Esophagus muscularis mucosa (tissue), 4 donors: ENCODE results near the gene PGM2. TPM values are rescaled to one million over a fixed set of nuclear protein-coding genes. Genes with fewer than 3 reads are reported as not detected.

Experiments
- DNase-seq: peaks from one replicate; pipeline ENCODE4 v3.0.0-alpha.2; 2017; ENCODE audit errors: extremely low spot score
- H3K27ac ChIP-seq, 4 donors: fragments of 200-600 bp; sonication (generic); replicated peaks in 1 of 4; 1 replicate in 3 of 4; 2 replicates in 1 of 4; pipeline ENCODE4 v1.5.1; 2016 to 2019; ENCODE audit warnings: mild to moderate bottlenecking in 1 of 4
- H3K27me3 ChIP-seq, 4 donors: fragments of 200-600 bp; sonication (generic); one replicate each; pipeline versions ENCODE4 v1.5.1 to v1.6.0; 2016 to 2019
- H3K36me3 ChIP-seq, 4 donors: fragments of 200-600 bp; sonication (generic); one replicate each; pipeline ENCODE4 v1.5.1; 2016 to 2019
- H3K4me1 ChIP-seq, 4 donors: fragments of 200-600 bp; sonication (generic); one replicate each; pipeline ENCODE4 v1.5.1; 2016 to 2019
- H3K4me3 ChIP-seq, 4 donors: fragments of 200-600 bp; sonication (generic); 1 replicate in 2 of 4; 2 replicates in 2 of 4; pipeline ENCODE4 v1.5.1; 2016 to 2019; ENCODE audit warnings: mild to moderate bottlenecking in 4 of 4, moderate library complexity in 1 of 4
- H3K9me3 ChIP-seq, 4 donors: fragments of 200-600 bp; sonication (generic); 1 replicate in 3 of 4; 2 replicates in 1 of 4; pipeline ENCODE4 v1.5.1; 2016 to 2019
- CTCF ChIP-seq, 3 experiments: fragments of 200-600 bp in 2 of 3; fragments of 450-650 bp in 1 of 3; sonication (generic) in 2 of 3; IDR thresholded peaks; one replicate each; pipeline ENCODE4 v1.5.1; 2017 to 2019; ENCODE audit warnings: antibody characterized with exemption in 3 of 3, mild to moderate bottlenecking in 2 of 3, moderate library complexity in 1 of 3
- EP300 ChIP-seq: sonication (generic); formaldehyde crosslinking; IDR thresholded peaks from one replicate; pipeline ENCODE4 v1.6.1; 2017; ENCODE audit warnings: antibody characterized with exemption
- POLR2A ChIP-seq: fragments of 450-650 bp; IDR thresholded peaks from one replicate; pipeline ENCODE4 v1.6.1; 2017; ENCODE audit warnings: antibody characterized with exemption, moderate library complexity, mild to moderate bottlenecking, low read depth
- POLR2AphosphoS5 ChIP-seq, 2 donors: sonication (generic); formaldehyde crosslinking; IDR thresholded peaks; one replicate each; pipeline ENCODE4 v1.6.1; 2017; ENCODE audit warnings: antibody characterized with exemption in 2 of 2
- WGBS: methylation state at CpG from one replicate; pipeline ENCODE4 v1.1.5; 2018; 5-methylcytosine and 5-hydroxymethylcytosine counted together
- intact Hi-C: fragments of 100-400 bp; cut with DNase I; formaldehyde crosslinking; loops from one replicate; pipeline ENCODE4 v1.15.1; 2023
- total RNA-seq, 4 donors: library from RNA; depleted of rRNA; stranded (reverse); fragments of >200 nt; gene quantifications; one replicate each; pipeline versions ENCODE4 v1.1.0 to v1.2.1, GENCODE V29; 2016

PGM2 gene
- total RNA-seq, 4 donors from 2014 or later = 17.4 to 19.2 (median 18.8) TPM

GRCh38 chr4:37896206-37896860, 69.8 kb downstream of the PGM2 start:
- no peak overlapping the region for H3K4me3 ChIP-seq
- intact Hi-C loops = no loop called here
- H3K27ac ChIP-seq = no peak overlapping the region

GRCh38 chr4:37902212-37902611, 75.7 kb downstream of the PGM2 start:
- intact Hi-C loops = no loop called here
- 91% methylated on average over 4 of the region's 7 CpGs for WGBS

More at GRCh38 chr4:37896206-37896860, 69.8 kb downstream of the PGM2 start:
- DNase-seq = no peak
- Histone ChIP-seq H3K36me3 (no peaks in the 10 kb centered on the region), H3K9me3 (no peaks in the 10 kb centered on the region), H3K4me1 (peaks cover 26 to 55% (median 45%) of the 10 kb centered on the region in 4 donors), H3K27me3 (no peaks in the 10 kb centered on the region)
- TF ChIP-seq EP300 = no peak
- TF ChIP-seq POLR2AphosphoS5 (IDR thresholded peaks at IDR 0.05) = no peak
- no peak for TF ChIP-seq POLR2A

GRCh38 chr4:37902738-37903693, 76.5 kb downstream of the PGM2 start:
- Histone ChIP-seq H3K9me3 (no peaks in the 10 kb centered on the region), H3K27me3 (no peaks in the 10 kb centered on the region), H3K36me3 (peaks cover 0 to 7% (median 3%) of the 10 kb centered on the region in 4 donors), H3K27ac (peak overlapping the region in 1 of 4 donors; percentile 13), H3K4me1 (peaks cover 9 to 56% (median 26%) of the 10 kb centered on the region in 4 donors), H3K4me3 (no peak overlapping the region)
- 90% methylated on average over 9 of the region's 9 CpGs for WGBS
- DNase-seq = no peak
- intact Hi-C loops = no loop called here
- no peak for TF ChIP-seq EP300
- no peak for TF ChIP-seq CTCF (IDR thresholded peaks at IDR 0.05)
- no peak for TF ChIP-seq POLR2AphosphoS5 (IDR thresholded peaks at IDR 0.05)
- no peak for TF ChIP-seq POLR2A

More at GRCh38 chr4:37902212-37902611, 75.7 kb downstream of the PGM2 start:
- Histone ChIP-seq H3K4me1 (peaks cover 7 to 54% (median 27%) of the 10 kb centered on the region in 4 donors), H3K9me3 (no peaks in the 10 kb centered on the region), H3K27ac (no peak overlapping the region), H3K27me3 (no peaks in the 10 kb centered on the region), H3K36me3 (peaks cover 0 to 7% (median 3%) of the 10 kb centered on the region in 4 donors), H3K4me3 (no peak overlapping the region)
- TF ChIP-seq POLR2A (no peak), POLR2AphosphoS5 (IDR thresholded peaks at IDR 0.05) (no peak), CTCF (IDR thresholded peaks at IDR 0.05) (no peak), EP300 (no peak)
- no peak for DNase-seq

- H3K27ac ChIP-seq = peak overlapping the region in 1 of 4 donors; percentile 13
- 80% methylated on average over 3 of the region's 3 CpGs for WGBS
- H3K27me3 ChIP-seq = no peaks in the 10 kb centered on the region
- H3K4me1 ChIP-seq = peaks cover 11 to 65% (median 34%) of the 10 kb centered on the region in 4 donors
- DNase-seq = no peak
- intact Hi-C loops = no loop called here
- no peak overlapping the region for H3K4me3 ChIP-seq
- no peaks in the 10 kb centered on the region for H3K9me3 ChIP-seq
- H3K36me3 ChIP-seq = peaks cover 0 to 7% (median 3%) of the 10 kb centered on the region in 4 donors
- TF ChIP-seq POLR2A (no peak), CTCF (IDR thresholded peaks at IDR 0.05) (no peak), POLR2AphosphoS5 (IDR thresholded peaks at IDR 0.05) (no peak), EP300 (no peak)
Measured at GRCh38 chr4:37903901-37904300, 77.4 kb downstream of the PGM2 start.

- no peak for TF ChIP-seq POLR2AphosphoS5 (IDR thresholded peaks at IDR 0.05)
- no peak for TF ChIP-seq EP300
- TF ChIP-seq POLR2A = no peak
- TF ChIP-seq CTCF (IDR thresholded peaks at IDR 0.05) = no peak
- H3K9me3 ChIP-seq = no peaks in the 10 kb centered on the region
- intact Hi-C loops = no loop called here
- no peak overlapping the region for H3K27ac ChIP-seq
- no peak for DNase-seq
- H3K4me3 ChIP-seq = no peak overlapping the region
- H3K36me3 ChIP-seq = peaks cover 0 to 7% (median 3%) of the 10 kb centered on the region in 4 donors
- peaks cover 16 to 74% (median 43%) of the 10 kb centered on the region in 4 donors for H3K4me1 ChIP-seq
- WGBS = 94% methylated on average over 3 of the region's 3 CpGs
- H3K27me3 ChIP-seq = no peaks in the 10 kb centered on the region
Measured at GRCh38 chr4:37904824-37905223, 78.3 kb downstream of the PGM2 start.
